CD4-positive, alpha-beta T cell treated with Interleukin-10 for 1 hour (primary cell): ENCODE data around the gene CCDC138.
"Not testable (repeated sequence)": the region's sequence is repeated elsewhere in the genome, so short reads cannot be mapped to it uniquely, and the experiment has no call there.

Experiments used
- DNase-seq: peaks from one replicate; pipeline ENCODE4 v3.0.0-alpha.2; 2020

CCDC138 gene, protein sequence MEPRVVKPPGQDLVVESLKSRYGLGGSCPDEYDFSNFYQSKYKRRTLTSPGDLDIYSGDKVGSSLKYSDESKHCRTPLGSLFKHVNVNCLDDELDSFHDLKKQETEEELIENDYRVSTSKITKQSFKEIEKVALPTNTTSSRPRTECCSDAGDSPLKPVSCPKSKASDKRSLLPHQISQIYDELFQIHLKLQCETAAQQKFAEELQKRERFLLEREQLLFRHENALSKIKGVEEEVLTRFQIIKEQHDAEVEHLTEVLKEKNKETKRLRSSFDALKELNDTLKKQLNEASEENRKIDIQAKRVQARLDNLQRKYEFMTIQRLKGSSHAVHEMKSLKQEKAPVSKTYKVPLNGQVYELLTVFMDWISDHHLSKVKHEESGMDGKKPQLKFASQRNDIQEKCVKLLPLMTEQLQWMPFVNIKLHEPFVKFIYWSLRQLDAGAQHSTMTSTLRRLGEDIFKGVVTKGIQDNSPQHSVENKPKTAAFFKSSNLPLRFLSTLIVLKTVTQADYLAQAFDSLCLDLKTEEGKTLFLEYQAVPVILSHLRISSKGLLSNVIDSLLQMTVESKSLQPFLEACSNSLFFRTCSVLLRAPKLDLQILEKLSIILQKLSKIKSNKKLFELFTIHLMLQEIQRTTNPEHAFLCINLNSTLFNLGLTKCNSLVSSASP

DNA sequence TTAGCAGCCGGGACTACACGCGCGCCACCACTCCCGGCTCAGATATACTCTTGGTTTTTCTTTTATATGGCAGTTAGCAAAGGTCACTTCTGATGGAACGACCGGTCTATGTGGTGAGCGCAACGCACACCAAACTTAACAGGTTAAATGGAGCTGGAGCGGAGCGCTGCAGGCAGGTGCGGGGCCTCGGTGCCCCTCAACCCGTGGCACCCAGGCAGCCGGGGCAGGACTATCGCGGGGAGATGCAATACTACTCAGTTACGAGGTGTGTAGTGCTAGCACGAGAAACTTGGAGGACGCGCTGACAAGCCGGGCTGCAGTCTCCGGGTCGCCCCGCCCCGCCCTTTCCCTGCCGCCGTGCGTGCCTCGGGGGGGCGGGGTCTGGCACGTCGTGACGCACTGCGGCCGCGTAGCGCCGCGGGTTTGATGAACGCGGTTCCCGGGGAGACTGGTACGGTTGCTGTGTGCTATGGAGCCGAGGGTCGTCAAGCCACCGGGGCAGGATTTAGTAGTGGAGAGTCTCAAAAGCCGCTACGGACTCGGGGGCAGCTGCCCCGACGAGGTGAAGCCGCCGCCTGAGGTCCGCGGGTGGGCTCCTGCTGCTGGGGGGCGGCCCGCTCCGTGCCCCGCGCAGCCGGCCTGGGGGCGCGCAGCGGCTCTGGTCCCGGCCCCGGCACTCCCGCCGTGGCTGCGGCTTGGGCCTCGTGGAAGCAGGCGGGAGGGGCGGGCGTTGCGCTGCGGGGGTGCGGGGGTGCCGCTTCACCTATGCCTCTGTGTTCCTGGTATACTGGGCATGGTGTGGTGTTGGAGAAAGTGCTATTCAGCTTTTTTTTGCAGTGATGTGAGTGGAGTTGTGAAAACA lies at the start of gene CCDC138:
Gene CCDC138 (plus strand): TSS at position 418 of the 862 bp plus-strand sequence. CDS start 52 bp downstream, at position 470.
- peak; percentile 89 for DNase-seq

DNA sequence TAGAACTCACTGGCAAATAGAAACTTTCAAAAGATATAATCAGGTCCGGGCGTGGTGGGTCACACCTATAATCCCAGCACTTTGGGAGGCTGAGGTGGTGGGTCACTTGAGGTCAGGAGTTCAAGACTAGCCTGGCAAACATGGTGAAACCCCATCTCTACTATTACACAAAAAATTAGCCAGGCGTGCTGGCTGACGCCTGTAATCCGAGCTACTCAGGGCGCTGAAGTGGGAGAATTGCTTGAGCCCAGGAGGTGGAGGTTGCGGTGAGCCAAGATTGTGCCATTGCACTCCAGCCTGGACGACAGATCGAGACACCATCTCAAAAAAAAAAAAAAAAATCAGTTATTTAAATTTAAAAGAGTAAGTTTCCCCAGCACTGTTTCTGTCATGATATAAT lies 28.6 kb upstream of the CCDC138 start:
- DNase-seq = not testable (repeated sequence)

DNA sequence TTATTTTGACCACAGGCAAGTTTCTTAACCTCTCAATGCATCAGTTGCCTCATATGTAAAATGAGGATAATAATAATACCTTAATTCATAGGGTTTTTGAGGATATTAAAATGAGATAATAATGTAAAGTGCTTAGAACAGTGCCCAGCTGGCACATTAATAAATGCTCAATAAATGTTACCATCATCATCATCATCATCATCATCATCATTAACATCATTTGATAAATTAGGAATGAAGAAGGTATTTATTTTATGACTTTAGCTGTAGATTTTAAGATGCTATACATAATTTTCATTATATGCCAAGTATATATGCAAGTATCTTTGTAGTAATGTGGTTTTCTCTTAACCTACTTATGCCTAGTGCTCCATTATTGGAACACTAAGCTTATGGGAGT lies 24.0 kb upstream of the CCDC138 start:
- DNase-seq = not testable (repeated sequence)

DNA sequence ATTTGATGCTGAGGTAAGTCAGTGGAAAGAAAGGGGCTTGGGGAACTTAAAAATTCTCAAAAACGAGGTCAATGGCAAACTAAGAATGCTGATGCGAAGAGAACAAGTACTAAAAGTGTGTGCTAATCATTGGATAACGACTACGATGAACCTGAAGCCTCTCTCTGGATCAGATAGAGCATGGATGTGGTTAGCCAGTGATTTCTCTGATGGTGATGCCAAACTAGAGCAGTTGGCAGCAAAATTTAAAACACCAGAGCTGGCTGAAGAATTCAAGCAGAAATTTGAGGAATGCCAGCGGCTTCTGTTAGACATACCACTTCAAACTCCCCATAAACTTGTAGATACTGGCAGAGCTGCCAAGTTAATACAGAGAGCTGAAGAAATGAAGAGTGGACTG lies 19.9 kb upstream of the CCDC138 start:
- not testable (repeated sequence) for DNase-seq

DNA sequence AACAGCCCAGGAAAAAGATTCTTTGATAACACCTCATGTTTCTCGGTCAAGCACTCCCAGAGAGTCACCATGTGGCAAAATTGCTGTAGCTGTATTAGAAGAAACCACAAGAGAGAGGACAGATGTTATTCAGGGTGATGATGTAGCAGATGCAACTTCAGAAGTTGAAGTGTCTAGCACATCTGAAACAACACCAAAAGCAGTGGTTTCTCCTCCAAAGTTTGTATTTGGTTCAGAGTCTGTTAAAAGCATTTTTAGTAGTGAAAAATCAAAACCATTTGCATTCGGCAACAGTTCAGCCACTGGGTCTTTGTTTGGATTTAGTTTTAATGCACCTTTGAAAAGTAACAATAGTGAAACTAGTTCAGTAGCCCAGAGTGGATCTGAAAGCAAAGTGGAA lies 18.7 kb upstream of the CCDC138 start:
- not testable (repeated sequence) for DNase-seq

DNA sequence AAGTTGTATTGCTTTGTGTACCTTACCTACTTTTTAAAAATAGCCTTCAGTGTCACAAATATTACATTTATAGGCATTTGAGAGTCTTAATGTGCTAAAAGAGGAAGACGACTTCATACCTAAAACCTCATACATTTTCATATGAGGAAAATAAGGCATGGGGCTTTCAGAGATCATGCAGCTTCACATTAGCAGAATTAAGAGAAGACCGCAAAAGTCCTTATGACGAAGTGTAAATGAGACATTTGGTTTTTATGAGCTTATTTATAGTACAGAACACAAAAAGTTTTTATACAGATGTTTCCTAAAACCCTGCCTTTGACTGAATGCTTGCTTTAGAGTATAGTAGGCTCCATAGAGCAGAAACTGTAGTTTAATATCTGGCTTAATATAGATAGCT lies 10.1 kb upstream of the CCDC138 start:
- DNase-seq = no peak

DNA sequence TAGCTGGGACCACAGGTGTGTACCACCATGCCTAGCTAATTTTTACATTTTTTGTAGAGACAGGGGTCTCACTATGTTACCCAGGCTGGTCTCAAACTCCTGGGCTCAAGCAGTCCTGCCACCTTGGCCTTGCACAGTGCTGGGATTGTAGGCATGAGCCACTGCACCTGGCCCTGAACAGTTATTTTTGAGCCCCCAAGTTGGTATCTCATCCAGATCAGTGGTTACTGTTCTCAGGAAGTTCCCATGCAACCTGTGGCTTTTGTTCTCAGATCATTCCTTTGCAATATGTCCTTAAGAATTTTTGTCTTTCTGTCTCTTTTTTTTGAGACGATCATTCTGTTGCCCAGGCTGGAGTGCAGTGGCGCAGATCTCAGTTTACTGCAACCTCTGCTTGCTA lies 7.7 kb upstream of the CCDC138 start:
- no peak for DNase-seq

DNA sequence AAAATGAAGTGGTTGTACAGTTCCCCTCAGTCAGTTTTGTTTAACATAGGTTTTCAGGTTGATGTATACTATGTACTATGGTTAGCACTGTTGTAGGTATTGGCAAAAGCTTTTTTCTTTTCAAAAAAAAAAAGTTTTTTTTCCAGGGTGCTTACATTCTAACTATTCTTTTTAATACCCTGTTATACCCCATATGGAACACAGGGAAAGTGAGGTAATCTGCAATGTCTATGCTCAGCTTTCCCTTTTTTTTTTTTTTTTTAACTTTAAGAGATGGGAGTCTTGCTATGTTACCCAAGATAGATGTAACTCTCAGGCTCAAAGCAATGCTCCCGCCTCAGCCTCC lies 590 bp upstream of the CCDC138 start:
- no peak for DNase-seq

DNA sequence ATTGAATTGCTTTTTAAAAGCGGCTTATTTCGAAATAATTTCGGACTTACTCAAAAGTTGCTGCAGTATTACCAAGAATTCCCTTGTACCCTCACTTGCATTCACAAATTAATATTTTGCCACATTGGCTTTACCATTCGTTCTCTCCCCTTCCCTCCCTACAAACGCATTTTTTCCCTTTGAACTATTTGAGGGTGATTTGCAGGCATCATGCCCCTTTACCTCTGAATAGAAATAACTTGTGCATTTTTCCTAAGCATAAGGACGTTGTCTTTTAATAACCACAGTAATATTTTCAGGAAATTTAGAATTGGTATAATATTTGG lies 608 bp downstream of the CCDC138 start:
- no peak for DNase-seq

DNA sequence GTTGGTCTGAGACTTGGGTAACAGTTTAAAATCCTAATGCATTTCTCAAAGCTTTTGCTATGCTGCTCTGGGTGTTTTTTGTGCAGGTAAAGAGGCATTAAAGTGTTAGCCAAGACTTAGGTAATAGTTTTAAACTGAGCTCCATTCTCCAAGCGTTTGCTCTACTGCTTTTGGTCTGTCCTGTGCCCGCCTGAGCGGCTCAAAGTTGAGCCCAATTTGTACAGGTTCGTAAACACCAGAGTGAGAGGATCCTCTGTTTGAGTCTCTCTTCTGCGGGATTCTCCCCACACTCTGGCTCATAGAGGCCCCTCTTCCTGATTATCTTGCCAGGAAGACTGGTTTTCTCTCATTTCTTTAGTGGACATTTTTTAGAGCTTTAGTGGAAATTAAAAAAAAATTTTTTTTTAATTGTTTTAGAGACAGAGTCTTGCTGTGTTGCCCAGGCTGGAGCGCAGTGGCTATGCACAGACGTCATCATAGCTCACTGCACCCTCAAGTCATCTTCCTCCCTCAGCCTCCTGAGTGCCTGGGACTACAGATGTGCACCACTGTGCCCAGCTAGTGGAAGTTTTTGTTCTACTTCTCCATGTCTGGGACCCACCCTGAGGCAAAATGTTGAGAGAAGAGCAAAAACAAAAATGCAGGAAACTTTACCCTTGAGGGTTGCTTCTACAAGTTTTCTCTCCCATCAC lies 16.6 kb downstream of the CCDC138 start:
- no peak for DNase-seq

DNA sequence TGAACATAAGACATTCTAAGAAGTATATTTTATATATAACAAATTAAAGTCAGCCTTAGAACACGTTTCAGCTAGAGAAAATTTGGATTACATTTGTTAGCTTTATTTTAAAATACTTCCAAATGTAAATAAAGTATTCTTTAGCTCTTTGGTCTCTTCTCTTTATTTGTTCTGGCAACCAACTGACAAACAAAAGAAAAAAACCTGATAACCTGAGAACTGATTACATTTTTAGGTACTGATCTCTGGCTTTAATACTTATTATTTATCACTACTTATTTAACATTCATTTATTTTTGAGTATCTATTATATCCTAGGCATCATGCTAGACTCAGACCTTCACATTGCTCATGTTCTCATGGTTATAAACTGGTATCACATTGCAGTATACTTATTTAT lies 18.5 kb downstream of the CCDC138 start:
- DNase-seq = no peak

DNA sequence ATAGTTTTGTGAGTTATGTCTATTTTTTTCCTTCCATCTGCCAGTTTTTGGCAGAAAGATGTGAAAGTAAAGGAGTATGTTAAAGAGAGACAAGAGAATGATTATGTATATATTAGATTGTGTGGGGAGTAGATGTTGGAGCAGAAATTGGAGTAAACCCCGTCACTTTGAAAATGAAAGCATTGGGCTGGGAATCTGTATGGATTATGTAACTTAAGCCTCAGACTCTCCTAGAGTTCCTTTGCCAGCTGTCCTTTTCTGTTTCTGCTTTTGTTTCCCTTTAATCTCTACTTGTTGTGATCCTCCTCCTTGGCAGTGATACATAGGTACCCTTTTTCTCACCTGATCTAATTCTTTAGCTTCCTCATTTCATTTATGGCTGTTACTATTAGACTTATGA lies 19.2 kb downstream of the CCDC138 start:
- no peak for DNase-seq

DNA sequence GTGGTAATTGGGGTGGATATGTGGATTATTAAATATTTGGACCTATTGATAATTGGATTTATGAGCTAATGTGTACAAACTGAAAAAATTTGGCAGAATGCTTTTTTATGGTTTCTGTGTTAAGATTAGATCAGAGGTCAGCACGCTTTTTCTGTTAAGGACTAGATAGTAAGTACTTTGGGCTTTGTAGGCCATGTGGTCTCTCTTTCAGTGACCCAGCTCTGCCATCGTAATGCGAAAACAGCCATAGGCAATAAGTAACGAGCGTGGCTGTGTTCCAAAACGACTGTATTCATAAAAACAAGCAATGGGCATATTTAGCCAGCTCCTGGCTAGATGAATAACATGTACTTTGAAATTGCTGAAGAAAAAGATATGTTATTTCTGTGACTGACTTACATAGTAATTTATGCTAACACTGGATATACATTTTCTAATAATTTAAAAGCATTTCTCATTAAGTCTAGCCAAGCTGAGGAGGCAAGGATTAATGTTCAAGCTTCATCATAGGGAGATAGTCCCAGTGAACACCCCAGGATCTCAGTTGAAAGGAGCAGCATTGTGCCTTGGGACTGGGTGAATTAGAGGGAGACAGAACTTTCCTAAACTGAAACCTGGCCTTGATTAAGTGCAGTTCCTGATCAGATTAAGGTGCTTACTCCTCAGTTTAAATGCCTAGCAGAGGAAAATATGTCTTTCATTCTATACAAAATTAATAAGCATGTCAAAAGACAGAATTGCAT lies 20.0 kb downstream of the CCDC138 start:
- DNase-seq = no peak

DNA sequence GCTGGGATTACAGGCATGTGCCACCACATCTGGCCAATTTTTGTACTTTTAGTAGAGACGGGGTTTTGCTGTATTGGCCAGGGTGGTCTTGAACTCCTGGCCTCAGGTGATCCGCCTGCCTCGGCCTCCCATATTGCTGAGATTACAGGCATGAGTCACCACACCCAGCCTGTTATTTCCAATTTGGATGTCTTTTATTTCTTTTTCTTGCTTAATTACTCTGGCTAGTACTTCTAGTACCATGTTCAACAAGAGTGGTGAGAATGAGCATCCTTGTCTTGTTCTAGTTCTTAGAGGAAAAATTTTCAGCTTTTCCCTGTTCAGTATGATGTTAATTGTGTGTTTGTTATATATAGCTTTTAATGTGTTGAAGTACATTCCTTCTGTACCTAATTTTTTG lies 23.4 kb downstream of the CCDC138 start:
- DNase-seq = no peak

DNA sequence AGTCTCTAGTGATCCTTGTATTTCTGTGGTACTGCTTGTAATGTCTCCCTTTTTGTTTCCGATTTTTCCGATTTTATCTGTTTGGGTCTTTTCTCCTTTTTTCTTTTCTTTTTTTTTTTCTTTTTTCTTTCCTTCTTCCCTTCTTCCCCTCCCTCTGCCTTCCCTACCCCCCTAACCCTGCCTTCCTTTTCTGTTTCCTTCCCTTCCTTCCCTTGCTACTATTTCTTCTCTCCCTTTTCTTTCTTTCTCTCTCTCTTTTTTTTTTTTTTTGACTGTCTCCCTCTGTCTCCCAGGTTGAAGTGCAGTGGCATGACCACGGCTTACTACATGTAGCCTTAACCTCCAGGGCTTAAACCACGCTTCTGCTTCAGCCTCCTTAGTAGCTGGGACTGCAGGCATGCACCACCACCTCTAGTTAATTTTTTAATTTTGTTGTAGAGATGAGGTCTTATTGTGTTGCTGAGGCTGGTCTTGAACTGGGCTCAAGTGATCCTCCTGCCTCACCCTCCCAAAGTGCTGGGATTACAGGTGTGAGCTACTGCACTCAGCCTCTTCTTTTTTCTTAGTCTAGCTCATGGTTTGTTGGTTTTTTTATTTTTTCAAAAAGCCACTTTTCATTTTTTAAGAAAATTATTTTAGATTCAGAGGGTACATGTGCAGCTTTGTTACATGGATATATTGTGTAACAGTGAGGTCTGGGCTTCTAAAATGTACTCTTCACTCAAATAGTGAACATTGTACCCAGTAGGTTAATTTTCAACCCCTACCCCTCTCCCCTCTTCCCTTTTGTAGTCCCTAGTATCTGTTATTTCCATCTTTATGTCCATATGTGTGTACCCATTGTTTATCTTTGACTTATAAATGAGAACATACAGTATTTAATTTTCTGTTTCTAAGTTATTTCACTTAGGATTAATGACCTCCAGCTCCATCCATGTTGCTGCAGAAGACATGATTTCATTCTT lies 24.7 kb downstream of the CCDC138 start:
- DNase-seq = no peak

DNA sequence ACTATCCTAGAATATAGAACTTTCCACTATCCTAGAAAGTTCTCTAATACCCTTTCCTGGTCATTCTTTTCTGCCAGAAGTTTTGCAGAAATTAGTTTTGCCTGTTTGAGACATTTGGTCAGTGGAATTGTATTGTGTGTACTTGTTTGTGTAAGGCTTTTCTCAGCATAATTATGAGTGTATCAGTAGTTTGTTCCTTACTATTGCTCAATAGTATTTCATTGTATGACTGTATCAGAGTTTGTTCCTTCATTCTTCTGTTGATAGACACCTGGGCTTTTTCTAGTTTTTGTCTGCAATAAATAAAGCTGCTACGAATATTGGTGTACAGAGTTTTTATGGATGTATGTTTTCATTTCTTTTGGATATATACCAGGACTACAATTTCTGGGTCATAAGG lies 27.2 kb downstream of the CCDC138 start:
- no peak for DNase-seq

DNA sequence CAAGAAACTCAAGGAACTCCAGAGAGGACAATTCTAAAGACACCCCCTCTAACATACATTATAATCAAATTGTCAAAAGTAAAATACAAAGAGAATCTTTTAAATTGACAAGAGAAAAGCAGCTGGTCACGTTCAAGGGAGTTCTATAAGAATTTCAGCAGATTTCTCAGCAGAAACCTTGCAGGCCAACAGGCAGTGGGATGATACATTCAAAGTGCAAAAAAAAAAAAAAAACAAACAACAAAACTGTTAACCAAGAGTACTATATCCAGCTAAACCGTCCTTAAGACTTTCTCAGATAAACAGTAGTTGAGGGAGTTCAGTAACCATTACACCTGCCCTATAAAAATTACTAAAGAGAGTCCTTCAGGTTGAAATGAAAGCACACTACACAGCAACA lies 33.9 kb downstream of the CCDC138 start:
- DNase-seq = no peak

DNA sequence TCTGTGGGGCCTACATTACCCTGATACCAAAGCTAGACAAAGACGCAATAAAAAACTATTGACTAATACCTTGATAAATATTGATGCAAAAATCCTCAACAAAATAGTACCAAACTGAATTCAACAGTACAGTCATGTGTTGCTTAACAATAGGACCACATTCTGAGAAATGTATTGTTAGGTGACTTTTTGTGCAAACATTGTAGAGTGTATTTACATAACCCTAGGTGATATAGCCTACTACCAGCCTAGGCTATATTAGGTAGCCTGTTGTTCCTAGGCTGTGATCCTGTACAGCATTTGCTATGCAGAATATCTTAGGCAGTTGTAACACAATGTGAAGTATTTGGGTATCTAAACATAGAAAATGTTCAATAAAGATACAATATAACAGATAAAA lies 36.7 kb downstream of the CCDC138 start:
- no peak for DNase-seq

DNA sequence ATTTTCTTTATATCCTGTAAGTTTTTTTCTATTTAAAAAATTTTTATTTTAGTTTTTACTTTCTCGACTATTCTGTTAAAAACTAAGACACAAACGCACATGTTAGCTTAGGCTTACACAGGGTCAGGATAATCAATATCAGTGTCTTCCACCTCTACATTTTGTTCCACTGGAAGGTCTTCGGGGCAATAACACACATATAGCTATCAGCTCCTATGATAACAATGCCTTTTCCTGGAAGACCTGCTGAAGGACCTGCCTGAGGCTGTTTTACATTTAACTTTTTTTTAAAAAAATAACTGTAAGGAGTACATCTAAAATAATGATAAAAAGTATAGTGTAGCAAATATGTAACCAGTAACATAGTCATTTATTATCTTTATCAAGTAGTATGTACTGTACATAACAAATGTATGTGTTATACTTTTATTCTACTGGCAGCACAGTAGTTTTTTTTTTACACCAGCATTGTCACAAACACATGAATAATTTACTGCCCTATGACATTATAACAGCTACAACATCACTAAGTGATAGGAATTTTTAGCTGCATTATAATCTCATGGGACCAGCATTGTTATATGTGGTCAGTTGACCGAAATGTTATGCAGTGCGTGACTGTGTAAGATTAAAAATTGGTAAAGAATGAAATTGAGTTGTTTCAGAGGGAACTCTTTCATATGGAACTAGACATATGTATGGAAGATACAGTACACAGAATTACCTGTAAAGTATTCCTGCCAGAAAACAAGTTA lies 37.9 kb downstream of the CCDC138 start:
- no peak for DNase-seq

DNA sequence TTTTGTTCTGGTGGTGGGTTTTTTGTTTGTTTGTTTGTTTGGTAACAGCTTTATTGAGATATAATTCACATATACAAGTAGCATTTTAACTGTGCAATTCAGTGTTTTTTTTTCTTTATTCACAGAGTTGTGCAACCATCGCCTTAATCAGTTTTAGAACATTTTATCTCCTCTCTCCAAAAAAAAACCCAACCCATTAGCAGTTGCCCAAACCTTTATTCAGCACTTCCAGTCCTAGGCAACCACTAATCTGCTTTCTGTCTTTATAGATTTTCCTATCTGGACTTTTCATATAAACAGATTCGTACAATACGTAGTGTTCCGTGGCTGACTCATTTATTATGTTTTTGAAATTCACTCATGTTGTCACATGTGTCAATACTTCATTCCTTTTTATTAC lies 38.7 kb downstream of the CCDC138 start:
- no peak for DNase-seq
